Measurements from ENCODE around the gene KCTD19.

The KCTD19 gene

GRCh38 chr16:67240506-67240905 is 86.0 kb downstream of the KCTD19 start:
- DNase-seq, result no peak

All from activated CD4-positive, alpha-beta T cell treated with anti-CD3 and anti-CD28 coated beads, Interleukin-2, Interleukin-6, amounts not matched to agents 100 ng/mL and 50 ng/mL, durations not matched to agents 16 hours and 8 hours (primary cell).